Esophagus squamous epithelium (tissue), 4 donors: ENCODE data around the gene TMEM60.

Source experiments
- POLR2A ChIP-seq, 4 donors: fragments of 450-650 bp; IDR thresholded peaks; one replicate each; pipeline ENCODE4 v1.6.1; 2017; ENCODE audit warnings: antibody characterized with exemption in 4 of 4, mild to moderate bottlenecking in 4 of 4, moderate library complexity in 3 of 4
- TF ChIP-seq, protein P1 (sequence below), 6 experiments: fragments of 450-650 bp in 4 of 6; fragments of 200-600 bp in 2 of 6; sonication (generic) in 2 of 6; IDR thresholded peaks; one replicate each; pipeline ENCODE4 v1.5.1; 2016 to 2019; ENCODE audit warnings: antibody characterized with exemption in 6 of 6, mild to moderate bottlenecking in 4 of 6, moderate library complexity in 4 of 6

DNA sequence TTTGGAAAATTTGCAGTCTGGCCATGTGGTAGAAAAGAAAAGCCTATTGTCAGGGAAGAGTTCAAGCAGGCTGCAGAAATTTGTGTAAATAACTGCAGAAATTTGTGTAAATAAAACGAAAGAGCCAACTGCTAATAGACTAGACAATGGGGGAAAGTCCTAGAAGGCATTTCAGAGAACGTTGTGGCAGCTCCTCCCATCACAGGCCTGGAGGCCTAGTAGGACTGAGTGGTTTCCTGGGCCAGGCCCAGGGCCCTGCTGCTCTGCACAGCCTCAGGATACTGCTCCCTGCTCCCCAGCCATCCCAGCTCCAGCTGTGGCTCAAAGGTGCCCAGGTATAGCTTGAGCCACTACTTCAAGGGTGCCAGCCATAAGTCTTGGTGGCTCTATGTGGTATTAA is 51.1 kb downstream of the TMEM60 start:
- TF ChIP-seq POLR2A (IDR thresholded peaks at IDR 0.05) = no peak
- TF ChIP-seq, protein P1, sequence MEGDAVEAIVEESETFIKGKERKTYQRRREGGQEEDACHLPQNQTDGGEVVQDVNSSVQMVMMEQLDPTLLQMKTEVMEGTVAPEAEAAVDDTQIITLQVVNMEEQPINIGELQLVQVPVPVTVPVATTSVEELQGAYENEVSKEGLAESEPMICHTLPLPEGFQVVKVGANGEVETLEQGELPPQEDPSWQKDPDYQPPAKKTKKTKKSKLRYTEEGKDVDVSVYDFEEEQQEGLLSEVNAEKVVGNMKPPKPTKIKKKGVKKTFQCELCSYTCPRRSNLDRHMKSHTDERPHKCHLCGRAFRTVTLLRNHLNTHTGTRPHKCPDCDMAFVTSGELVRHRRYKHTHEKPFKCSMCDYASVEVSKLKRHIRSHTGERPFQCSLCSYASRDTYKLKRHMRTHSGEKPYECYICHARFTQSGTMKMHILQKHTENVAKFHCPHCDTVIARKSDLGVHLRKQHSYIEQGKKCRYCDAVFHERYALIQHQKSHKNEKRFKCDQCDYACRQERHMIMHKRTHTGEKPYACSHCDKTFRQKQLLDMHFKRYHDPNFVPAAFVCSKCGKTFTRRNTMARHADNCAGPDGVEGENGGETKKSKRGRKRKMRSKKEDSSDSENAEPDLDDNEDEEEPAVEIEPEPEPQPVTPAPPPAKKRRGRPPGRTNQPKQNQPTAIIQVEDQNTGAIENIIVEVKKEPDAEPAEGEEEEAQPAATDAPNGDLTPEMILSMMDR (IDR thresholded peaks at IDR 0.05) = no peak
